ENCODE data around the gene OGFOD1.

Gene OGFOD1

GRCh38 chr16:56466344-56466743 is 15.0 kb downstream of the OGFOD1 start:
- no peak overlapping the region for H3K18ac ChIP-seq (ENCODE audit: low read depth in 1 of 2, low read length in 2 of 2)
- no peak overlapping the region for H2BK120ac ChIP-seq (ENCODE audit: low read depth, low read length)
- H3K4me2 ChIP-seq (ENCODE audit: low read length, poor library complexity, severe bottlenecking) = no peak overlapping the region
- no peaks in the 10 kb centered on the region for H3K4me1 ChIP-seq (ENCODE audit: control insufficient read depth, insufficient read depth, low read depth, low read length)
- 97% methylated on average over 2 of the region's 2 CpGs for WGBS
- no peak overlapping the region for H4K8ac ChIP-seq (ENCODE audit: low read length)
- no peak overlapping the region for H2AFZ ChIP-seq (ENCODE audit: low read depth, low read length)
- no peak overlapping the region for H3K9ac ChIP-seq (ENCODE audit: low read length)
- H2BK12ac ChIP-seq (ENCODE audit: low read length in 2 of 2) = no peak overlapping the region
- no peak overlapping the region for H2BK5ac ChIP-seq (ENCODE audit: low read depth, low read length, poor library complexity, severe bottlenecking)
- H3K14ac ChIP-seq (ENCODE audit: low read length in 2 of 2) = no peak overlapping the region
- H3K79me1 ChIP-seq (replicated peaks; ENCODE audit: low read length, poor library complexity, severe bottlenecking) = peaks cover 13% of the 10 kb centered on the region
- no peak overlapping the region for H3K4me3 ChIP-seq (ENCODE audit: insufficient read depth in 1 of 2, low read depth in 1 of 2, low read length in 2 of 2)
- H2AK5ac ChIP-seq (ENCODE audit: low read length, severe bottlenecking) = no peak overlapping the region
- no peaks in the 10 kb centered on the region for H3K9me3 ChIP-seq (ENCODE audit: control insufficient read depth, low read length)
- no peak overlapping the region for H3K27ac ChIP-seq (ENCODE audit: low read length, poor library complexity, severe bottlenecking)
- no peak overlapping the region for H3K4ac ChIP-seq (ENCODE audit: low read depth in 1 of 2, low read length in 2 of 2)
- H3K23ac ChIP-seq (ENCODE audit: low read length in 2 of 2) = no peak overlapping the region
- no peak for DNase-seq
- H3K36me3 ChIP-seq (ENCODE audit: control insufficient read depth in 1 of 2, insufficient read depth in 2 of 2, low read depth in 1 of 2, low read length in 2 of 2) = peaks cover 18 to 95% of the 10 kb centered on the region in 2 experiments
- H2BK15ac ChIP-seq (ENCODE audit: low read depth, poor library complexity, severe bottlenecking) = no peak overlapping the region
- no peaks in the 10 kb centered on the region for H3K27me3 ChIP-seq (ENCODE audit: control insufficient read depth in 1 of 2, insufficient read depth in 1 of 2, low read length in 2 of 2)
- H4K91ac ChIP-seq (ENCODE audit: low read length) = no peak overlapping the region

DNA sequence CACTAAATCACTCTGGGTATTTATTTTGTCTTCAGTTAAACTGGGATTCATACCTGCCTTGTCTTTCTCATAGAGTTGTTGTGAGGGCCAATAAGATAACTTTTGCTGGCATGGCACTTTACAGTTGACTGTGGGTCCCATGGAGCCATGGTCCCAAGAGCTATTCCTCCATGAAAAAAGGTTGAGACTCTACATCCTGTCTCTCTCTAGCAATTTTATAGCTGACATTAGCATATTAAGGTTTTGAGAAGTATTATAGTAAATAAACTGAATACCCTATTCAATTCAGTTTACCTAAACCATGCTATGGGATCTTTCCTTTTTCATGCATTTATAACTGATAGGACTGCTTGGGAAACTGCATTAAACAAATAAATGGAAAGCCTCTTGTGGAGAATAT is 17.4 kb downstream of the OGFOD1 start:
- no peak overlapping the region for H4K91ac ChIP-seq (ENCODE audit: low read length)
- no peak overlapping the region for H2AFZ ChIP-seq (ENCODE audit: low read depth, low read length)
- no peak overlapping the region for H2BK15ac ChIP-seq (ENCODE audit: low read depth, poor library complexity, severe bottlenecking)
- peaks cover 16% of the 10 kb centered on the region for H3K79me1 ChIP-seq (replicated peaks; ENCODE audit: low read length, poor library complexity, severe bottlenecking)
- H3K14ac ChIP-seq (ENCODE audit: low read length in 2 of 2) = no peak overlapping the region
- no peak overlapping the region for H3K4me3 ChIP-seq (ENCODE audit: insufficient read depth in 1 of 2, low read depth in 1 of 2, low read length in 2 of 2)
- no peak overlapping the region for H2BK5ac ChIP-seq (ENCODE audit: low read depth, low read length, poor library complexity, severe bottlenecking)
- H2AK5ac ChIP-seq (ENCODE audit: low read length, severe bottlenecking) = no peak overlapping the region
- H3K23ac ChIP-seq (ENCODE audit: low read length in 2 of 2) = no peak overlapping the region
- no peak overlapping the region for H3K9ac ChIP-seq (ENCODE audit: low read length)
- H3K4me2 ChIP-seq (ENCODE audit: low read length, poor library complexity, severe bottlenecking) = no peak overlapping the region
- H3K27ac ChIP-seq (ENCODE audit: low read length, poor library complexity, severe bottlenecking) = no peak overlapping the region
- H3K4me1 ChIP-seq (ENCODE audit: control insufficient read depth, insufficient read depth, low read depth, low read length) = no peaks in the 10 kb centered on the region
- H3K27me3 ChIP-seq (ENCODE audit: control insufficient read depth in 1 of 2, insufficient read depth in 1 of 2, low read length in 2 of 2) = no peaks in the 10 kb centered on the region
- H2BK120ac ChIP-seq (ENCODE audit: low read depth, low read length) = no peak overlapping the region
- H3K4ac ChIP-seq (ENCODE audit: low read depth in 1 of 2, low read length in 2 of 2) = no peak overlapping the region
- no peak overlapping the region for H3K18ac ChIP-seq (ENCODE audit: low read depth in 1 of 2, low read length in 2 of 2)
- no peak overlapping the region for H4K8ac ChIP-seq (ENCODE audit: low read length)
- H3K9me3 ChIP-seq (ENCODE audit: control insufficient read depth, low read length) = no peaks in the 10 kb centered on the region
- no peak for DNase-seq
- H3K36me3 ChIP-seq (ENCODE audit: control insufficient read depth in 1 of 2, insufficient read depth in 2 of 2, low read depth in 1 of 2, low read length in 2 of 2) = peaks cover 26 to 96% of the 10 kb centered on the region in 2 experiments
- no peak overlapping the region for H2BK12ac ChIP-seq (ENCODE audit: low read length in 2 of 2)

DNA sequence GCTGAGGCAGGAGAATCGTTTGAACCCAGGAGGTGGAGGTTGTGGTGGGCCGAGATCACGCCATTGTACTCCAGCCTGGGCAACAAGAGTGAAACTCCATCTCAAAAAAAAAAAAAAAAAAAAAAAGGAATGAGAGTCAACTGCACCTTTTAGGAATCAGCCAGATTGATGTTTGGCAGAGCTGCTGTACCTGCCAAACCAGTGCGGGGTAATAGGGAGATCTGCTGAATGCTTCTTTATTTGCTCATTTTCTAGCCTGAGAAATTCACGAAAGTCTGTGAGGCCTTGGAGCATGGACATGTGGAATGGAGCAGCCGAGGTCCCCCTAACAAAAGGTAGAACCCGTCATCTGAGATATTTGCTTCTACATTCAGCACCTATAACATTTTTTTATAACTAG is 18.4 kb downstream of the OGFOD1 start:
- no peak overlapping the region for H3K18ac ChIP-seq (ENCODE audit: low read depth in 1 of 2, low read length in 2 of 2)
- H3K36me3 ChIP-seq (ENCODE audit: control insufficient read depth in 1 of 2, insufficient read depth in 2 of 2, low read depth in 1 of 2, low read length in 2 of 2) = peaks cover 26 to 95% of the 10 kb centered on the region in 2 experiments
- no peak for DNase-seq
- H4K8ac ChIP-seq (ENCODE audit: low read length) = no peak overlapping the region
- no peak overlapping the region for H2AK5ac ChIP-seq (ENCODE audit: low read length, severe bottlenecking)
- no peak overlapping the region for H2BK12ac ChIP-seq (ENCODE audit: low read length in 2 of 2)
- H4K91ac ChIP-seq (ENCODE audit: low read length) = no peak overlapping the region
- H3K4ac ChIP-seq (ENCODE audit: low read depth in 1 of 2, low read length in 2 of 2) = no peak overlapping the region
- no peak overlapping the region for H3K4me3 ChIP-seq (ENCODE audit: insufficient read depth in 1 of 2, low read depth in 1 of 2, low read length in 2 of 2)
- no peak overlapping the region for H3K27ac ChIP-seq (ENCODE audit: low read length, poor library complexity, severe bottlenecking)
- no peaks in the 10 kb centered on the region for H3K4me1 ChIP-seq (ENCODE audit: control insufficient read depth, insufficient read depth, low read depth, low read length)
- no peak overlapping the region for H2AFZ ChIP-seq (ENCODE audit: low read depth, low read length)
- H3K14ac ChIP-seq (ENCODE audit: low read length in 2 of 2) = no peak overlapping the region
- H2BK120ac ChIP-seq (ENCODE audit: low read depth, low read length) = no peak overlapping the region
- no peaks in the 10 kb centered on the region for H3K9me3 ChIP-seq (ENCODE audit: control insufficient read depth, low read length)
- H3K23ac ChIP-seq (ENCODE audit: low read length in 2 of 2) = no peak overlapping the region
- no peaks in the 10 kb centered on the region for H3K27me3 ChIP-seq (ENCODE audit: control insufficient read depth in 1 of 2, insufficient read depth in 1 of 2, low read length in 2 of 2)
- H2BK15ac ChIP-seq (ENCODE audit: low read depth, poor library complexity, severe bottlenecking) = no peak overlapping the region
- H3K9ac ChIP-seq (ENCODE audit: low read length) = no peak overlapping the region
- H3K4me2 ChIP-seq (ENCODE audit: low read length, poor library complexity, severe bottlenecking) = no peak overlapping the region
- H3K79me1 ChIP-seq (replicated peaks; ENCODE audit: low read length, poor library complexity, severe bottlenecking) = peaks cover 13% of the 10 kb centered on the region
- 100% methylated on average over 2 of the region's 7 CpGs for WGBS
- H2BK5ac ChIP-seq (ENCODE audit: low read depth, low read length, poor library complexity, severe bottlenecking) = no peak overlapping the region

DNA sequence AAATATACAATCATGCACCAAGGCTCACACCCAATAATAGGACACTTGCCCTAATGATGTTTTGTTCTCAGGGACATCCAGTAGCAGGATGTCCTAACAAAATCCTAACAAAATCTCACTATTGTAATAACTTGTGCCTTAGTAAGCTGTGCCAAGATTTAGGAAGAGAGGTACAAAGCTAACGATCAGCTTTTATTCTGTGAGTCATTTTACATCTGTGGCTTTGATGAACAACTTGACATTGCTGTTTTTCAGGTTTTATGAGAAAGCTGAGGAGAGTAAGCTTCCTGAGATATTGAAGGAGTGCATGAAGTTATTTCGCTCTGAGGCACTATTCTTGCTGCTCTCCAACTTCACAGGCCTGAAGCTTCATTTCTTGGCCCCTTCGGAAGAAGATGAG is 18.9 kb downstream of the OGFOD1 start:
- no peak for DNase-seq
- H3K18ac ChIP-seq (ENCODE audit: low read depth in 1 of 2, low read length in 2 of 2) = no peak overlapping the region
- H2BK5ac ChIP-seq (ENCODE audit: low read depth, low read length, poor library complexity, severe bottlenecking) = no peak overlapping the region
- H3K79me1 ChIP-seq (replicated peaks; ENCODE audit: low read length, poor library complexity, severe bottlenecking) = peaks cover 13% of the 10 kb centered on the region
- no peaks in the 10 kb centered on the region for H3K9me3 ChIP-seq (ENCODE audit: control insufficient read depth, low read length)
- no peak overlapping the region for H2BK120ac ChIP-seq (ENCODE audit: low read depth, low read length)
- H3K4ac ChIP-seq (ENCODE audit: low read depth in 1 of 2, low read length in 2 of 2) = no peak overlapping the region
- no peak overlapping the region for H4K8ac ChIP-seq (ENCODE audit: low read length)
- H3K4me1 ChIP-seq (ENCODE audit: control insufficient read depth, insufficient read depth, low read depth, low read length) = no peaks in the 10 kb centered on the region
- H2AK5ac ChIP-seq (ENCODE audit: low read length, severe bottlenecking) = no peak overlapping the region
- H4K91ac ChIP-seq (ENCODE audit: low read length) = no peak overlapping the region
- no peak overlapping the region for H3K23ac ChIP-seq (ENCODE audit: low read length in 2 of 2)
- H2BK12ac ChIP-seq (ENCODE audit: low read length in 2 of 2) = no peak overlapping the region
- H2AFZ ChIP-seq (ENCODE audit: low read depth, low read length) = no peak overlapping the region
- no peak overlapping the region for H3K4me2 ChIP-seq (ENCODE audit: low read length, poor library complexity, severe bottlenecking)
- peaks cover 26 to 97% of the 10 kb centered on the region in 2 experiments for H3K36me3 ChIP-seq (ENCODE audit: control insufficient read depth in 1 of 2, insufficient read depth in 2 of 2, low read depth in 1 of 2, low read length in 2 of 2)
- 96% methylated on average over 3 of the region's 3 CpGs for WGBS
- no peak overlapping the region for H3K14ac ChIP-seq (ENCODE audit: low read length in 2 of 2)
- H3K4me3 ChIP-seq (ENCODE audit: insufficient read depth in 1 of 2, low read depth in 1 of 2, low read length in 2 of 2) = no peak overlapping the region
- H3K9ac ChIP-seq (ENCODE audit: low read length) = no peak overlapping the region
- H2BK15ac ChIP-seq (ENCODE audit: low read depth, poor library complexity, severe bottlenecking) = no peak overlapping the region
- H3K27ac ChIP-seq (ENCODE audit: low read length, poor library complexity, severe bottlenecking) = no peak overlapping the region
- H3K27me3 ChIP-seq (ENCODE audit: control insufficient read depth in 1 of 2, insufficient read depth in 1 of 2, low read length in 2 of 2) = no peaks in the 10 kb centered on the region

Measured in mesenchymal stem cell (in vitro differentiated cells and primary cell).